Neuron (in vitro differentiated cells): Measurements from ENCODE around the gene ENTPD8.
"Not testable (repeated sequence)": the region's sequence is repeated elsewhere in the genome, so short reads cannot be mapped to it uniquely, and the experiment has no call there.

Experiments used
- H2AFZ ChIP-seq: one replicate; pipeline ENCODE4 v1.6.1; 2013; ENCODE audit warnings: low read depth, mild to moderate bottlenecking, inconsistent platforms, low read length, moderate library complexity
- H3K27me3 ChIP-seq: one replicate; pipeline ENCODE4 v1.6.1; 2013; ENCODE audit warnings: low read length; ENCODE audit not compliant: insufficient read depth
- H3K36me3 ChIP-seq: one replicate; pipeline ENCODE4 v1.6.1; 2013; ENCODE audit warnings: low read length; ENCODE audit not compliant: insufficient read depth
- H3K4me1 ChIP-seq: one replicate; pipeline ENCODE4 v1.6.1; 2013; ENCODE audit warnings: low read length; ENCODE audit not compliant: insufficient read depth
- H3K4me3 ChIP-seq: 2 replicates; pipeline ENCODE4 v1.5.1; 2013; ENCODE audit warnings: mild to moderate bottlenecking, low read length, moderate library complexity
- H3K9me3 ChIP-seq: one replicate; pipeline ENCODE4 v1.6.1; 2013; ENCODE audit warnings: low read length

ENTPD8 gene

GRCh38 chr9:137466389-137467085 is 25.4 kb upstream of the ENTPD8 start:
- H3K36me3 ChIP-seq, H3K4me1 ChIP-seq, H3K27me3 ChIP-seq, H3K9me3 ChIP-seq, H2AFZ ChIP-seq, H3K4me3 ChIP-seq: not testable (repeated sequence)

GRCh38 chr9:137465720-137466388 is 24.7 kb upstream of the ENTPD8 start:
- Histone ChIP-seq H3K36me3 (no peaks in the 10 kb centered on the region), H3K4me3 (no peak overlapping the region), H3K9me3 (peaks cover 2% of the 10 kb centered on the region), H2AFZ (no peak overlapping the region), H3K27me3 (no peaks in the 10 kb centered on the region), H3K4me1 (no peaks in the 10 kb centered on the region)

DNA sequence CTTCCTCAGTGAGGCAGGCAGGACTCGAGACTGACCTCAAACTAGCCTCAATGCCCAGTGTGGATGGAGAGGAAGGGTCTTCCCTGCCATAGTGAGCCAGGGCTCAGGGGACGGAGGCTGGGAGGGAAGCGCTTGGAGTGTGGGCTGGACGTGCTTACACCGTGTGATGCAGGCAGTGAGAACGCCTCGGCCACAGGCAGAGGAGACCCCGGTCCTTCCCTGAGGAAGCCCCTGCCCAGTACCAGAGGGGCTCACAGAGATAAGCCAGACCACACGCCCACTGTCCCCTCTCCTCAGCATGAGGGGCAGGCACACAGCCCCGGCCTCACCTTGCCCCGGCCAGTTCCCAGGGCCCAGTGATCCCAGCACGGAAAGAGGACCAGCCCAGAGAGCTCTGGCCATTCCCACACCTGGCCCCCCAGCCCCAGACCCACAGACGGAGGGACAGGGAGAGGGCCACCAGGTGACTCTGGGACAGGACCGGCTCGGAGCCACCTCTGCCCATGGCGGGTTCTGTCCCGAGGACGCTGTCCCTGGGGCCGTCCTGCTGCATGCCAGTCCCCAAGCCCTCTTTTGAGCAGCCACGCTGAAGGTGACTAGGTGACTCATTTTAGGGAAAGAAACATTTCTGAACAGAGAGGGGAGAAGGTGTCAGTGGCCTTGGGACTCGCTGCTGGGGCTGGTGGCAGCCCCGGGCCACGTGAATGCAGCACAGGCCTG is 24.0 kb upstream of the ENTPD8 start:
- no peak overlapping the region for H2AFZ ChIP-seq

DNA sequence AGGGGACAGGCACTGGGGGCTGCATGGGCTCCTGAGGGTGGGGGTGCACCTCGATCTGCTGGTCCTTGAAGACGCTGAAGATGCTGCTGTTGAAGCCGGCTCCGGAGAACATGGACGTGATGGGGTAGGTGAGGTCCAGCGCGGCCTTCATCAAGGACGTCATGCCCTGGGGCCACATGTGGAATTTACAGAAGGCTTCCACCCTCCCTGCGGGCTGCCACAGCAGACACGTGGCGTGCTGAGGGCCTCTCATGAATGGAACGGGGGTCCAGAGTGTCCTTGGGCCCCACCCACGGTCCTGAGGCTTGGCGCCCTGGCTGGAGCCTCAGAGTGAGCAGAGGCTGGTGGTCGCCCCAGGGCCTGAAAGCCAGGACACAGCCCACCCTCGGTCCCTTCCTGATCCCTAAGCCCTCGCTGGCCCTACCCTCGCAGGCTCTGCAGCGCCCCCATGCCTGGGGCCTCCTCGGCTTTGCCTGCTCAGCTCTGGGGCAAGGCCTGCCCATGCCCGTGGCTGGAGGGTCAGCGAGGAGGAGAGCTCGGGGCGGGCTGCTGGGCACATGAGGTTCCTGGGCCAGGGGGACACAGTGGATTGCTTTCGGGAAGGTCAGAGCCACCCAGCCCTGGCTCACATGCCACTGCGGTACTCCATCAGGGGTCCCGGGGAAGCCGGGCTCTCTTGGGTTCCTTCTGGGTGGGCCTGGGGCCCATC is 23.3 kb upstream of the ENTPD8 start:
- H3K27me3 ChIP-seq, result no peaks in the 10 kb centered on the region
- peaks cover 2% of the 10 kb centered on the region for H3K9me3 ChIP-seq
- peaks cover 5% of the 10 kb centered on the region for H3K4me1 ChIP-seq
- no peak overlapping the region for H3K4me3 ChIP-seq
- no peak overlapping the region for H2AFZ ChIP-seq
- H3K36me3 ChIP-seq, result no peaks in the 10 kb centered on the region

More for the DNA sequence above, 24.0 kb upstream of the ENTPD8 start:
- H3K4me3 ChIP-seq, result no peak overlapping the region
- H3K27me3 ChIP-seq, result no peaks in the 10 kb centered on the region
- H3K9me3 ChIP-seq, result peaks cover 2% of the 10 kb centered on the region
- no peaks in the 10 kb centered on the region for H3K36me3 ChIP-seq
- H3K4me1 ChIP-seq, result no peaks in the 10 kb centered on the region

GRCh38 chr9:137463931-137464290 is 22.8 kb upstream of the ENTPD8 start:
- H3K4me1 ChIP-seq, result peaks cover 6% of the 10 kb centered on the region
- H3K9me3 ChIP-seq, result peaks cover 2% of the 10 kb centered on the region

GRCh38 chr9:137462986-137463930 is 22.1 kb upstream of the ENTPD8 start:
- Histone ChIP-seq H3K4me3 (no peak overlapping the region), H3K36me3 (no peaks in the 10 kb centered on the region), H2AFZ (no peak overlapping the region), H3K9me3 (peaks cover 2% of the 10 kb centered on the region), H3K27me3 (no peaks in the 10 kb centered on the region), H3K4me1 (peaks cover 8% of the 10 kb centered on the region)

More at GRCh38 chr9:137463931-137464290, 22.8 kb upstream of the ENTPD8 start:
- H3K36me3 ChIP-seq, result no peaks in the 10 kb centered on the region
- no peaks in the 10 kb centered on the region for H3K27me3 ChIP-seq
- H2AFZ ChIP-seq, result no peak overlapping the region
- H3K4me3 ChIP-seq, result no peak overlapping the region

DNA sequence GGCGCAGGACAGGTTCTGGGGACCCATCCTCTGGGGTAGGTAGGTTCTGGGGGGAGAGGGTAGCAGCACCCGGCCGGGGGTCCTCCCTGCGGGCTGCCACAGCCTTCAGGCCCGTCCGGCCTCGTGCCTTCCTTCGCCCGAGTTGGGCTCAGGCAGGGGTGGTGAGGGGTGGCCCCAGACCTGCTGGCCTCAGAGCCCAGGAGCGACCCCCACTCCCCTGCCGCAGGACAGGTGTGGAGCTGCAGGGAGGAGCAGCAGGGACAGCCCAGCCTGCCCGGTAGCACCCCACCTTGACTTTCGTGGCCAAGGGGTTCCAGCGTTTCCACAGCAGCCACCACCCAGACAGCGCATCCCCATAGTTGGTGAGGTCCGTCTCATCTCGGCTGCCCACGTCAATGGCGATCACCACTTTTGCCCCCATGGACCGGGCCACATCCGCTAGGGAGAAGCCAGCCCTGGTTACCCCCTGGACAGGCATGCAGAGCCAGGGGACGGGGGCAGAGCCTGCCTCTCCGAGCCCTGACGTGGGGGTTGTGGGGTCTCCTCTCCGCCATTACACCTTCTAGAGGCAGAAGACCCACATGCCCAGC is 21.3 kb upstream of the ENTPD8 start:
- Histone ChIP-seq H3K36me3 (peaks cover under 1% of the 10 kb centered on the region), H3K27me3 (no peaks in the 10 kb centered on the region), H3K9me3 (peaks cover 2% of the 10 kb centered on the region), H3K4me1 (peaks cover 14% of the 10 kb centered on the region), H3K4me3 (no peak overlapping the region), H2AFZ (no peak overlapping the region)

DNA sequence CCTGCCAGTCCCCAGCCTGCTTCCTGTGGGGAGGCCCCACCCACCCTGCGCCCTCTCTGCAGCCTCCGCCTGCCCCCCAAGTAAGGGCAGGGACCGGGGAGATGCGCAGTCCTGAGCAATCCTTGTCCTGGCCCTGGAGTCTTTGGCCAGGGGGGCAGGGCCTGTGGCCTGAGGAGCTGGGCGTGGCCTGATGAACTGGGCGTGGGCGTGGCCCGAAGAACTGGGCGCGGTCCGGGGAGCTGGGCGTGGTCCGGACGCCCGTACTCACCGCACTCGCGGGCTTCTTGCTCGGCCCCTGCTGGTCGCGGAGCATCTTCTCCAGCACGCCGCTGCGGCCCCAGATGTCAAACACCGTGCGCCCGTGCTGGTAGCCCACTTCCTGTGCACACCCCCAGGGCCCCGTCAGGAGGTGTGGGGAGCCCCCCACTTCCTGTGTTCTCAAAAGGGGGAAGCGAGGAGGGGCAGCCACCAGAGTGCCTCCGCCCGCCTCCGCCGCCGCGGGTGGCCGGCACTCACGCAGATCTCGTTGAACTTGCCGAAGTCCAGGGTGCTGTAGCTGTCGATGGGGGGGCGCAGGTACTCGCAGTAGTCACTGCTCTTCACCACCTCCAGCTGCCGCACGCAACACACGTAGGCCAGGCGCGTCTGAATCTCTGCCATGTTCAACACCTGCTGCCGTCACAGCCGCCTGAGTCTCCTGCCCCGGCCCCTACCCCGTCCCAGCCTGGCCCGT is 20.7 kb upstream of the ENTPD8 start:
- H3K4me1 ChIP-seq, result peaks cover 14% of the 10 kb centered on the region
- peaks cover 7% of the 10 kb centered on the region for H3K36me3 ChIP-seq
- H3K9me3 ChIP-seq, result peaks cover 2% of the 10 kb centered on the region
- H3K27me3 ChIP-seq, result no peaks in the 10 kb centered on the region
- no peak overlapping the region for H3K4me3 ChIP-seq
- H2AFZ ChIP-seq, result no peak overlapping the region

- peaks cover 2% of the 10 kb centered on the region for H3K9me3 ChIP-seq
- H3K36me3 ChIP-seq, result peaks cover 13% of the 10 kb centered on the region
- H3K4me3 ChIP-seq, result no peak overlapping the region
Measured at GRCh38 chr9:137461316-137461662, 20.1 kb upstream of the ENTPD8 start.

GRCh38 chr9:137460363-137461315 is 19.5 kb upstream of the ENTPD8 start:
- peaks cover 14% of the 10 kb centered on the region for H3K4me1 ChIP-seq
- no peak overlapping the region for H3K4me3 ChIP-seq
- peaks cover 18% of the 10 kb centered on the region for H3K36me3 ChIP-seq
- H2AFZ ChIP-seq, result no peak overlapping the region
- H3K27me3 ChIP-seq, result no peaks in the 10 kb centered on the region
- H3K9me3 ChIP-seq, result peaks cover 2% of the 10 kb centered on the region

More at GRCh38 chr9:137461316-137461662, 20.1 kb upstream of the ENTPD8 start:
- peaks cover 14% of the 10 kb centered on the region for H3K4me1 ChIP-seq
- H3K27me3 ChIP-seq, result no peaks in the 10 kb centered on the region
- no peak overlapping the region for H2AFZ ChIP-seq
